DMS53 (cell line): ENCODE measurements around the gene PIGN.

Experiments
- DNase-seq: peaks from one replicate; lab custom pipeline; 2025; lab: John Stamatoyannopoulos, UW

The PIGN gene

GRCh38 chr18:62106271-62106670, 80.6 kb downstream of the PIGN start:
- no peak for DNase-seq

- DNase-seq = no peak
Measured at GRCh38 chr18:62105376-62105775, 81.5 kb downstream of the PIGN start.

GRCh38 chr18:62102221-62102620, 84.6 kb downstream of the PIGN start:
- no peak for DNase-seq

GRCh38 chr18:62101321-62101721, 85.5 kb downstream of the PIGN start:
- DNase-seq = no peak

GRCh38 chr18:62098960-62099359, 87.9 kb downstream of the PIGN start:
- DNase-seq = no peak

- DNase-seq = no peak
Measured at GRCh38 chr18:62097698-62098097, 89.2 kb downstream of the PIGN start.

- DNase-seq = no peak
Measured at GRCh38 chr18:62091487-62092120, 95.3 kb downstream of the PIGN start.

GRCh38 chr18:62089174-62089573, 97.7 kb downstream of the PIGN start:
- DNase-seq = no peak

- DNase-seq = no peak
Measured at GRCh38 chr18:62088156-62088555, 98.7 kb downstream of the PIGN start.

- DNase-seq = no peak
Measured at GRCh38 chr18:62085756-62086155, 101.1 kb downstream of the PIGN start.

GRCh38 chr18:62081761-62082294, 105.0 kb downstream of the PIGN start:
- DNase-seq = no peak

GRCh38 chr18:62081248-62081647, 105.6 kb downstream of the PIGN start:
- DNase-seq = peak; percentile 15

GRCh38 chr18:62080172-62080900, 106.5 kb downstream of the PIGN start:
- peak; percentile 27 for DNase-seq

- no peak for DNase-seq
Measured at GRCh38 chr18:62073461-62074281, 113.2 kb downstream of the PIGN start.

GRCh38 chr18:62072370-62072769, 114.5 kb downstream of the PIGN start:
- no peak for DNase-seq

- DNase-seq = no peak
Measured at GRCh38 chr18:62071071-62071470, 115.8 kb downstream of the PIGN start.

- no peak for DNase-seq
Measured at GRCh38 chr18:62070302-62070701, 116.6 kb downstream of the PIGN start.

GRCh38 chr18:62069556-62069955, 117.3 kb downstream of the PIGN start:
- DNase-seq = no peak

GRCh38 chr18:62066102-62066818, 120.6 kb downstream of the PIGN start:
- DNase-seq = no peak

- no peak for DNase-seq
Measured at GRCh38 chr18:62064361-62064760, 122.5 kb downstream of the PIGN start.

- DNase-seq = no peak
Measured at GRCh38 chr18:62061821-62062478, 124.9 kb downstream of the PIGN start.
